ENCODE data around the gene CDH23.

The CDH23 gene

DNA sequence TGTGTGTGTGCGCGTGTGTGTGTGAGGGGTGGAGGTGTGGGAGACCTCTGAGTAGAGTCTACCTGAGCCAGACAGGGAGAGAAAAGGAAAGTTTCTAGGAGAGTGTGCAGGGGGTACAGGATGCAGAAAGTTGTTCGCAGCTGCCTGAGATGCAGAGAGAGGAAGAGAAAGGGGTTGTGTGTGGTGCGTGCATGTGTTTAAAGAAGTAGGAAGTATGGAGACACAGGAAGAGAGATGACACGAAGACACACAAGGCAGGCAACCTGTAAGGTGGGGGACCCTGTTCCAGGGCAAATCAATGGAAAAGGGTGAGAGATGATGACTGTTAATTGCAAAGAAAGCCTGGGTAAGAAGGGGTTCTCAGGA lies 270.6 kb downstream of the CDH23 start (continued):
- TF ChIP-seq, protein P1, sequence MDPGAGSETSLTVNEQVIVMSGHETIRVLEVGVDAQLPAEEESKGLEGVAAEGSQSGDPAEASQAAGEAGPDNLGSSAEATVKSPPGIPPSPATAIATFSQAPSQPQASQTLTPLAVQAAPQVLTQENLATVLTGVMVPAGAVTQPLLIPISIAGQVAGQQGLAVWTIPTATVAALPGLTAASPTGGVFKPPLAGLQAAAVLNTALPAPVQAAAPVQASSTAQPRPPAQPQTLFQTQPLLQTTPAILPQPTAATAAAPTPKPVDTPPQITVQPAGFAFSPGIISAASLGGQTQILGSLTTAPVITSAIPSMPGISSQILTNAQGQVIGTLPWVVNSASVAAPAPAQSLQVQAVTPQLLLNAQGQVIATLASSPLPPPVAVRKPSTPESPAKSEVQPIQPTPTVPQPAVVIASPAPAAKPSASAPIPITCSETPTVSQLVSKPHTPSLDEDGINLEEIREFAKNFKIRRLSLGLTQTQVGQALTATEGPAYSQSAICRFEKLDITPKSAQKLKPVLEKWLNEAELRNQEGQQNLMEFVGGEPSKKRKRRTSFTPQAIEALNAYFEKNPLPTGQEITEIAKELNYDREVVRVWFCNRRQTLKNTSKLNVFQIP (CRISPR knock-in tag; IDR thresholded peaks at IDR 0.05; ENCODE audit: borderline replicate concordance, low read depth) = no peak

DNA sequence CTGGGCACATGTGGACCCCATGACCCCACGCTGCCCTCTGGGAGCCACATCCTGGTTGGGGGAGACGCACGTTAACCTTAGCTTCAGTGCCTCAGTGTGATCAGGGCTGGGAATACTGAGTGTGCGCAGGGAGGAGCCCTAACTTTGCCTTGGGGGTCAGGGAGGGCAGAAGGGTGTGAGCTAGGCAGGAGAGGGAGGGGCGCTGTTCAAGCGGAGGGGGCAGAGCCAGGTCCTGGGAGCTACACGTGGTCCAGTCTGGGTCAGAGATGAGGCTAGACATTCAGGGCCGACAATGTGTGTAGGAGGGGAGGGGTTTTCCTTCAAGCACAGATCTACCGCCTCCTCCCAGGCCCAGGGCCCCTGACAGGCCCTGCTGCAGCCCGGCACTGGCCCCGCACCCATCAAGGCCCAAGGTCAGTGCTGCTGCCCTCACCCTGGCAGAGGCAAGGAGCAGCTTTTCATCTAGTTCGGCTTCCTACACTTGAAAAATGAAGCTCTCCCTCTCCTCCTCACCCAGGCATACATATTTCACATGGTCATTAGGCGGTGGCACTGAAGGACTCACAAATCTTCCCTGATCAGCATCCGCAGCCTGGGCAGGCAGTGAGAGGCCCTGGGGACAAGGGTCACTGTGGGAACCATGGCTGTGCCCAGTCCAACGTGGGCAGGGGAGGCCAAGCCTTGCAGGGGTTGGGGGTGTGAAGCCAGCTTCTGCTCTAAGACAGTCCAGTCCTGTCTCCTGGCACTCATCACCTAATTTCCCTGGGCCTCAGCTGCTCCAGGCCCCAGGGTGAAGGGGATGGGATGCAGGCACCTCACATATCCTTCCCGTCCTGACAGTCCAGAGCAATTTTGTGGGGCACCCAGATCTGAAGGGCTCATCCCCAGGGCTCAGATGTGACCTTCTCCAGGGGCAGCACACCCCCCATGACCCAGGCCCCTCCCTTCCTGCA lies 275.6 kb downstream of the CDH23 start:
- ATAC-seq = no peak; the same call in 2 of the 3 replicates
- TF ChIP-seq, protein P2, sequence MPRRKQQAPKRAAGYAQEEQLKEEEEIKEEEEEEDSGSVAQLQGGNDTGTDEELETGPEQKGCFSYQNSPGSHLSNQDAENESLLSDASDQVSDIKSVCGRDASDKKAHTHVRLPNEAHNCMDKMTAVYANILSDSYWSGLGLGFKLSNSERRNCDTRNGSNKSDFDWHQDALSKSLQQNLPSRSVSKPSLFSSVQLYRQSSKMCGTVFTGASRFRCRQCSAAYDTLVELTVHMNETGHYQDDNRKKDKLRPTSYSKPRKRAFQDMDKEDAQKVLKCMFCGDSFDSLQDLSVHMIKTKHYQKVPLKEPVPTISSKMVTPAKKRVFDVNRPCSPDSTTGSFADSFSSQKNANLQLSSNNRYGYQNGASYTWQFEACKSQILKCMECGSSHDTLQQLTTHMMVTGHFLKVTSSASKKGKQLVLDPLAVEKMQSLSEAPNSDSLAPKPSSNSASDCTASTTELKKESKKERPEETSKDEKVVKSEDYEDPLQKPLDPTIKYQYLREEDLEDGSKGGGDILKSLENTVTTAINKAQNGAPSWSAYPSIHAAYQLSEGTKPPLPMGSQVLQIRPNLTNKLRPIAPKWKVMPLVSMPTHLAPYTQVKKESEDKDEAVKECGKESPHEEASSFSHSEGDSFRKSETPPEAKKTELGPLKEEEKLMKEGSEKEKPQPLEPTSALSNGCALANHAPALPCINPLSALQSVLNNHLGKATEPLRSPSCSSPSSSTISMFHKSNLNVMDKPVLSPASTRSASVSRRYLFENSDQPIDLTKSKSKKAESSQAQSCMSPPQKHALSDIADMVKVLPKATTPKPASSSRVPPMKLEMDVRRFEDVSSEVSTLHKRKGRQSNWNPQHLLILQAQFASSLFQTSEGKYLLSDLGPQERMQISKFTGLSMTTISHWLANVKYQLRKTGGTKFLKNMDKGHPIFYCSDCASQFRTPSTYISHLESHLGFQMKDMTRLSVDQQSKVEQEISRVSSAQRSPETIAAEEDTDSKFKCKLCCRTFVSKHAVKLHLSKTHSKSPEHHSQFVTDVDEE (CRISPR knock-in tag; IDR thresholded peaks at IDR 0.05) = no peak
- no peak for TF ChIP-seq ZNF565 (CRISPR knock-in tag; conservative IDR thresholded peaks at IDR 0.05; ENCODE audit: low read depth)
- TF ChIP-seq, protein P3, sequence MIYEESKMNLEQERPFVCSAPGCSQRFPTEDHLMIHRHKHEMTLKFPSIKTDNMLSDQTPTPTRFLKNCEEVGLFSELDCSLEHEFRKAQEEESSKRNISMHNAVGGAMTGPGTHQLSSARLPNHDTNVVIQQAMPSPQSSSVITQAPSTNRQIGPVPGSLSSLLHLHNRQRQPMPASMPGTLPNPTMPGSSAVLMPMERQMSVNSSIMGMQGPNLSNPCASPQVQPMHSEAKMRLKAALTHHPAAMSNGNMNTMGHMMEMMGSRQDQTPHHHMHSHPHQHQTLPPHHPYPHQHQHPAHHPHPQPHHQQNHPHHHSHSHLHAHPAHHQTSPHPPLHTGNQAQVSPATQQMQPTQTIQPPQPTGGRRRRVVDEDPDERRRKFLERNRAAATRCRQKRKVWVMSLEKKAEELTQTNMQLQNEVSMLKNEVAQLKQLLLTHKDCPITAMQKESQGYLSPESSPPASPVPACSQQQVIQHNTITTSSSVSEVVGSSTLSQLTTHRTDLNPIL (CRISPR knock-in tag; IDR thresholded peaks at IDR 0.05; ENCODE audit: low read depth) = no peak
- TF ChIP-seq CSDC2 (CRISPR knock-in tag; IDR thresholded peaks at IDR 0.05) = no peak
- TF ChIP-seq ZFP3 (CRISPR knock-in tag; IDR thresholded peaks at IDR 0.05) = no peak
- TF ChIP-seq ZNF70 (CRISPR knock-in tag; IDR thresholded peaks at IDR 0.05) = no peak

DNA sequence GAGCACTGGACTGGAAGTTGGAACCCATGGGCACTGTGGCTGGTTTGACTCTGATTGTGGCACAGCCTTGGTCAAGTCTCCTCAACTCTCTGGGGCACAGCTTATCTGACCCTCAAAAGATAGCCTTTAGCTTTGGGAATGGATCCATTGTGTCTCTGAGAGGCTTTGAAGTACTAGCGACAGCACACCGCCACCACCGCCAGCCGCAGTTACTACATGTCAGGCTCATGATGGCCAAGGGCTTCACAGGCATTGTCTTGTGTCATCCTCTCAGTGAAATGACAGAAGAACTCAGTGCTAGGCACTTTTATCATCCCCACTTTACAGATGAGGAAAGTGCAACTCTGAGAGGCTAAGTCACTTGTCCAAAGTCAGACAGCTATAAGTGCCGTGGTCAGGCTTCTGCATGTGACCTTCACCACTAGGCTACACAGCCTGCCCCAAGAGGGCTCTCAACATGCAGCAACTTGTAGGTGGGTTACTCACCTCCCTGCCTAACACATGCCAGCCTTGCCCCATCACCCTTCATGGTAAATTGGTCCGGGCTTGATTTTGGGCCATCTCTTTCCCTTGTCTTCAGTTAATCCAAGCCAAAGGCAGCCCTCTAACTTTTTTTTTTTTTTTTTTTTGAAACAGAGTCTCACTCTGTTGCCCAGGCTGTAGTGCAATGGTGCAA lies 278.7 kb downstream of the CDH23 start:
- no peak for TF ChIP-seq ZFP30 (CRISPR knock-in tag; IDR thresholded peaks at IDR 0.05)
- TF ChIP-seq OSR1 (CRISPR knock-in tag; IDR thresholded peaks at IDR 0.05) = no peak
- TF ChIP-seq ZFP3 (CRISPR knock-in tag; IDR thresholded peaks at IDR 0.05) = no peak
- TF ChIP-seq, protein P2 (CRISPR knock-in tag; IDR thresholded peaks at IDR 0.05) = no peak
- TF ChIP-seq, protein P4, sequence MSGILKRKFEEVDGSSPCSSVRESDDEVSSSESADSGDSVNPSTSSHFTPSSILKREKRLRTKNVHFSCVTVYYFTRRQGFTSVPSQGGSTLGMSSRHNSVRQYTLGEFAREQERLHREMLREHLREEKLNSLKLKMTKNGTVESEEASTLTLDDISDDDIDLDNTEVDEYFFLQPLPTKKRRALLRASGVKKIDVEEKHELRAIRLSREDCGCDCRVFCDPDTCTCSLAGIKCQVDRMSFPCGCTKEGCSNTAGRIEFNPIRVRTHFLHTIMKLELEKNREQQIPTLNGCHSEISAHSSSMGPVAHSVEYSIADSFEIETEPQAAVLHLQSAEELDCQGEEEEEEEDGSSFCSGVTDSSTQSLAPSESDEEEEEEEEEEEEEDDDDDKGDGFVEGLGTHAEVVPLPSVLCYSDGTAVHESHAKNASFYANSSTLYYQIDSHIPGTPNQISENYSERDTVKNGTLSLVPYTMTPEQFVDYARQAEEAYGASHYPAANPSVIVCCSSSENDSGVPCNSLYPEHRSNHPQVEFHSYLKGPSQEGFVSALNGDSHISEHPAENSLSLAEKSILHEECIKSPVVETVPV (CRISPR knock-in tag; IDR thresholded peaks at IDR 0.05) = no peak
- TF ChIP-seq SNAI2 (CRISPR knock-in tag; IDR thresholded peaks at IDR 0.05) = no peak
- TF ChIP-seq ARNTL (CRISPR knock-in tag; IDR thresholded peaks at IDR 0.05; ENCODE audit: borderline replicate concordance, low read depth) = no peak
- TF ChIP-seq BACH2 (CRISPR knock-in tag; IDR thresholded peaks at IDR 0.05; ENCODE audit: borderline replicate concordance) = no peak
- no peak for TF ChIP-seq TCF4 (CRISPR knock-in tag; IDR thresholded peaks at IDR 0.05; ENCODE audit: borderline replicate concordance)
- no peak for TF ChIP-seq ZNF70 (CRISPR knock-in tag; IDR thresholded peaks at IDR 0.05)
- TF ChIP-seq, protein P3 (CRISPR knock-in tag; IDR thresholded peaks at IDR 0.05; ENCODE audit: low read depth) = no peak
- TF ChIP-seq ZC3H10 (CRISPR knock-in tag; IDR thresholded peaks at IDR 0.05) = no peak
- TF ChIP-seq ZNF565 (CRISPR knock-in tag; conservative IDR thresholded peaks at IDR 0.05; ENCODE audit: low read depth) = no peak
- TF ChIP-seq ESRRG (CRISPR knock-in tag; IDR thresholded peaks at IDR 0.05) = no peak
- no peak for TF ChIP-seq TOX (CRISPR knock-in tag; IDR thresholded peaks at IDR 0.05; ENCODE audit: borderline replicate concordance)
- no peak for ATAC-seq
